Transverse colon (tissue), 4 donors: Measurements from ENCODE around the gene CYP1A2. TPM values are rescaled to one million over a fixed set of nuclear protein-coding genes. Genes with fewer than 3 reads are reported as not detected.

Experiments used
- DNase-seq: peaks from one replicate; pipeline ENCODE4 v3.0.0-alpha.2; 2019
- H3K27ac ChIP-seq, 4 donors: fragments of 200-600 bp; sonication (generic); 2 replicates each; pipeline ENCODE4 v1.5.1; 2016 to 2018; ENCODE audit warnings: inconsistent platforms in 4 of 4
- H3K27me3 ChIP-seq: fragments of 200-600 bp; sonication (generic); 2 replicates; pipeline ENCODE4 v1.5.1; 2017; ENCODE audit warnings: inconsistent platforms
- H3K36me3 ChIP-seq, 4 donors: fragments of 200-600 bp; sonication (generic); 2 replicates each; pipeline ENCODE4 v1.5.1; 2017 to 2019; ENCODE audit warnings: inconsistent platforms in 4 of 4
- H3K4me1 ChIP-seq, 4 donors: fragments of 200-600 bp; sonication (generic); 2 replicates each; pipeline ENCODE4 v1.5.1; 2017 to 2020; ENCODE audit warnings: inconsistent platforms in 4 of 4
- H3K4me3 ChIP-seq, 4 donors: fragments of 200-600 bp; sonication (generic); 1 replicate in 1 of 4; 2 replicates in 3 of 4; pipeline versions ENCODE4 v1.5.1 to v1.6.1; 2017 to 2019; ENCODE audit warnings: inconsistent platforms in 4 of 4
- H3K9me3 ChIP-seq, 2 donors: fragments of 200-600 bp; sonication (generic); 2 replicates each; pipeline ENCODE4 v1.5.1; 2017 to 2019; ENCODE audit warnings: inconsistent platforms in 2 of 2
- EP300 ChIP-seq: sonication (generic); formaldehyde crosslinking; IDR thresholded peaks from one replicate; pipeline ENCODE4 v1.6.1; 2017; ENCODE audit warnings: antibody characterized with exemption, low read depth
- POLR2A ChIP-seq: fragments of 450-650 bp; IDR thresholded peaks from one replicate; pipeline ENCODE4 v1.6.1; 2016; ENCODE audit warnings: antibody characterized with exemption, mild to moderate bottlenecking, moderate library complexity
- POLR2AphosphoS5 ChIP-seq, 3 donors: sonication (generic); formaldehyde crosslinking; IDR thresholded peaks; one replicate each; pipeline ENCODE4 v1.6.1; 2016; ENCODE audit warnings: antibody characterized with exemption in 3 of 3
- WGBS, 2 donors: methylation state at CpG; one replicate each; pipeline ENCODE4 v1.1.5; 2018; ENCODE audit warnings: low coverage in 1 of 2; 5-methylcytosine and 5-hydroxymethylcytosine counted together
- in situ Hi-C, 4 donors: fragments of 200-750 bp; cut with MboI; loops; one replicate each; pipeline versions ENCODE4 v1.15.0 to v1.15.1; 2017; ENCODE audit warnings: low sequenced_read_pairs in 3 of 4, low pct_ligation_motif_present in 1 of 4, low pct_unique_long_range_greater_than_20kb in 1 of 4
- intact Hi-C: fragments of 100-400 bp; cut with DNase I; formaldehyde crosslinking; loops from one replicate; pipeline ENCODE4 v1.15.1; 2023; ENCODE audit warnings: low total_unique reads
- total RNA-seq, 4 donors: library from RNA; depleted of rRNA; stranded (reverse); fragments of >200 nt; gene quantifications; one replicate each; pipeline ENCODE4 v1.1.0, GENCODE V29; 2016
- TF ChIP-seq, protein P1 (sequence below), 5 experiments: fragments of 200-600 bp in 3 of 5; fragments of 450-650 bp in 2 of 5; sonication (generic) in 3 of 5; IDR thresholded peaks; 1 replicate in 2 of 5; 2 replicates in 3 of 5; pipeline ENCODE4 v1.5.1; 2016 to 2017; ENCODE audit warnings: antibody characterized with exemption in 5 of 5, inconsistent platforms in 3 of 5, mild to moderate bottlenecking in 2 of 5, moderate library complexity in 1 of 5

CYP1A2 gene
- total RNA-seq, 4 donors from 2014 or later, result not detected

DNA sequence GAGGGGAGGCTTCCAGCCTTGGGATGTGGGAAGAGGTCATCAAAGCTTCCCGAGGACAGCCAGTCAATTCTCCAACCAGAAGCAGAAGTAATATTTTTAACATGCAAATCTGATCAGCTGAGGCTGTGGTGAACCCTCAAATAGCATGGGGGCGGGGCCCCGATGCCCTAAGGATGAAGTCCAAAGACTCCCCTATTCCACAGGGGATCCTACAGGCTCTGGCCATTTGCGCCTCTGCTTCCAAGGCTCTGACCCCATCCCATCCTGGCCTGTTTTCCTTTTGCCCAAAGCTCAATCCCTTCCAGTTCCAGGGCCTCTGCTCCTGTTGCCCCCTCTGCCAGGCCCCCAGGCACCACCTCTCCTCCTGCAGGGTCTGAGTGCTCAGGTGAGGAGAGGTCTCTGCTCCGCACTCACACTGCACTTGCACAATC, 26.5 kb downstream of the CYP1A2 start:
- H3K4me3 ChIP-seq, result no peak overlapping the region
- no peaks in the 10 kb centered on the region for H3K27me3 ChIP-seq
- TF ChIP-seq POLR2AphosphoS5 (IDR thresholded peaks at IDR 0.05), result no peak
- TF ChIP-seq, protein P1, sequence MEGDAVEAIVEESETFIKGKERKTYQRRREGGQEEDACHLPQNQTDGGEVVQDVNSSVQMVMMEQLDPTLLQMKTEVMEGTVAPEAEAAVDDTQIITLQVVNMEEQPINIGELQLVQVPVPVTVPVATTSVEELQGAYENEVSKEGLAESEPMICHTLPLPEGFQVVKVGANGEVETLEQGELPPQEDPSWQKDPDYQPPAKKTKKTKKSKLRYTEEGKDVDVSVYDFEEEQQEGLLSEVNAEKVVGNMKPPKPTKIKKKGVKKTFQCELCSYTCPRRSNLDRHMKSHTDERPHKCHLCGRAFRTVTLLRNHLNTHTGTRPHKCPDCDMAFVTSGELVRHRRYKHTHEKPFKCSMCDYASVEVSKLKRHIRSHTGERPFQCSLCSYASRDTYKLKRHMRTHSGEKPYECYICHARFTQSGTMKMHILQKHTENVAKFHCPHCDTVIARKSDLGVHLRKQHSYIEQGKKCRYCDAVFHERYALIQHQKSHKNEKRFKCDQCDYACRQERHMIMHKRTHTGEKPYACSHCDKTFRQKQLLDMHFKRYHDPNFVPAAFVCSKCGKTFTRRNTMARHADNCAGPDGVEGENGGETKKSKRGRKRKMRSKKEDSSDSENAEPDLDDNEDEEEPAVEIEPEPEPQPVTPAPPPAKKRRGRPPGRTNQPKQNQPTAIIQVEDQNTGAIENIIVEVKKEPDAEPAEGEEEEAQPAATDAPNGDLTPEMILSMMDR (IDR thresholded peaks at IDR 0.05), result no peak
- TF ChIP-seq POLR2A, result no peak
- no peak for TF ChIP-seq EP300
- 60 to 69% methylated on average over 1 to 5 of the region's 5 CpGs for WGBS, 2 donors
- in situ Hi-C loops (loop anchor here in 2 of 4 donors (10.0 kb wide), 1 partner anchor 170 kb away; no protein-coding TSS in a partner anchor), intact Hi-C loops (no loop called here)
- H3K9me3 ChIP-seq, result no peaks in the 10 kb centered on the region
- DNase-seq, result no peak
- H3K4me1 ChIP-seq, result peaks cover 14 to 79% (median 45%) of the 10 kb centered on the region in 4 donors
- H3K27ac ChIP-seq, result peak overlapping the region in 1 of 4 donors; percentile 10
- no peaks in the 10 kb centered on the region for H3K36me3 ChIP-seq

DNA sequence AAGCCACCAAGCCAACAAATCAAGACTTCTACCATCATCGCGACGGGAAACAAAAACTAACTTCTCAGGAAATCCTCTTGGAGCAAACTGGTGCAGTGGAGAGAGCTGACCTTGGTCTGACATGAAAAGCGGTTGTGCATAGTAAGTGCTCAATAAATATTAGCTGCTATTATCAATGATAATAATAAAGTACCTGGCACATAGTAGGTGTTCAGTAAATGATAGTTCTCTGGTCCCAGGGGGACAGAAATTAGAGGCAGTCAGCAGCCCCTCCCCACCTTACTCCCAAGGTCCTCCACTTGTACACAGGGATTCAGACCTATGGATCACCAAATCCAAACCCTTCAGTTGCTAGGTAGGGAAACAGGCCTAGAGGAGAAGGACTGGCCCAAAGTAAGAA, 27.2 kb downstream of the CYP1A2 start:
- no peaks in the 10 kb centered on the region for H3K27me3 ChIP-seq
- peak overlapping the region in 2 of 4 donors; percentile 10 to 77 for H3K27ac ChIP-seq
- TF ChIP-seq EP300 (no peak), POLR2AphosphoS5 (IDR thresholded peaks at IDR 0.05) (no peak), POLR2A (no peak)
- WGBS, 2 donors, result 95% methylated on average over 4 of the region's 4 CpGs; no CpG with 5 or more reads in 1 of the 2 donors
- in situ Hi-C loops, result loop anchor here in 2 of 4 donors (10.0 kb wide), 1 partner anchor 169 kb away; no protein-coding TSS in a partner anchor
- no peak for DNase-seq
- intact Hi-C loops, result no loop called here
- no peak overlapping the region for H3K4me3 ChIP-seq
- H3K36me3 ChIP-seq, result no peaks in the 10 kb centered on the region
- no peaks in the 10 kb centered on the region for H3K9me3 ChIP-seq
- H3K4me1 ChIP-seq, result peaks cover 21 to 84% (median 52%) of the 10 kb centered on the region in 4 donors

DNA sequence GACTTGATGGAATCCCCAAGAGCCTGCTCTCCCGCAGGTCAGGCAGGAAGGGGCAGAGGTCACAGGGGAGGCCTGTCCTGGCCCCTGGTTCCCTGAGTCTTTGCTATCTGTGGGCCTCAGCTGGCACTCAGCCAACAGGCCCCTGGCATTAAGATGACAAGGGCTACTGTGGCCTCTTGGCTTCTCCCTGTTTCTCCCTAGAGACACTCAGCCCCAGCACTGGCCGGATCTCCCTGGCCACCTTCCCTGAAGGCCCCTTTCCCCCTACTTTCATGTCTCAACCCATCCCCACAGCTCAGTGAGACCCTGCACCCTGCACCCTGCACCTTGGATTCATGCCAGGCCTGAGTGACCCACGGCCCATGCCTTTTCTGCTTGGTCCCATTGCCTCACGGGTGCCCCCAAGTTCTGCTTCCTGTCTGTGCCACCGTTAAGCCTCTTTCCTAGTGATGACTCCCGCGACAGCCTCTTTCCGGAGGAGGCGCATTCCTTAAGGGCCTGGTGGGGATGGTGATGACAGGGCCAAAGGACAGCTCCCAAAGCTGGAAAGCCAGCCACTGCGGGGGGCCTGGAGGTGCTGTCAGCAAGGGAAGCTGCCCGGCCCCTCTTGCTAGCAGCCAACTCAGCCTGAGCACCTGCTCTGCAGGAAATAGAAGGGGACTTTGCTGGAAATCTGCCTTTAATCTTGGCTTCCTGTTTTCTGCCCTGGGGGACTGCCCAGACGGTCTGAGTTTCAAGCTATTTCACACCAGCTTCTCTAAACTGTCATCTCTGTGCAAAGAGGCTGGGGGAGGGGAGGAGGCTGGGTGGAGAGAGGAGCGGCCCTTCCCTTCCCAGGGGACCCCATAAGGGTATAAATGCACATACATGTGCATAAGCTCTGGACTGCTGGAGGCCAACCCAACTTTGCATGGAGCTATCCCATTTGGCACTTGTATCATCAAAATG, 28.4 kb downstream of the CYP1A2 start:
- no peaks in the 10 kb centered on the region for H3K27me3 ChIP-seq
- no peak overlapping the region for H3K4me3 ChIP-seq
- peaks cover 29 to 86% (median 56%) of the 10 kb centered on the region in 4 donors for H3K4me1 ChIP-seq
- intact Hi-C loops, result no loop called here
- 42% methylated on average over 13 of the region's 13 CpGs; no CpG with 5 or more reads in 1 of the 2 donors for WGBS, 2 donors
- H3K9me3 ChIP-seq, result no peaks in the 10 kb centered on the region
- in situ Hi-C loops, result loop anchor here in 2 of 4 donors (10.0 kb wide), 1 partner anchor 168 kb away; no protein-coding TSS in a partner anchor
- H3K27ac ChIP-seq, result peak overlapping the region; percentile 77 to 87 (median 81)
- peak; percentile 42 for DNase-seq
- TF ChIP-seq, protein P1 (IDR thresholded peaks at IDR 0.05), result no peak
- TF ChIP-seq POLR2A (no peak), EP300 (no peak), POLR2AphosphoS5 (IDR thresholded peaks at IDR 0.05) (no peak)
- no peaks in the 10 kb centered on the region for H3K36me3 ChIP-seq

DNA sequence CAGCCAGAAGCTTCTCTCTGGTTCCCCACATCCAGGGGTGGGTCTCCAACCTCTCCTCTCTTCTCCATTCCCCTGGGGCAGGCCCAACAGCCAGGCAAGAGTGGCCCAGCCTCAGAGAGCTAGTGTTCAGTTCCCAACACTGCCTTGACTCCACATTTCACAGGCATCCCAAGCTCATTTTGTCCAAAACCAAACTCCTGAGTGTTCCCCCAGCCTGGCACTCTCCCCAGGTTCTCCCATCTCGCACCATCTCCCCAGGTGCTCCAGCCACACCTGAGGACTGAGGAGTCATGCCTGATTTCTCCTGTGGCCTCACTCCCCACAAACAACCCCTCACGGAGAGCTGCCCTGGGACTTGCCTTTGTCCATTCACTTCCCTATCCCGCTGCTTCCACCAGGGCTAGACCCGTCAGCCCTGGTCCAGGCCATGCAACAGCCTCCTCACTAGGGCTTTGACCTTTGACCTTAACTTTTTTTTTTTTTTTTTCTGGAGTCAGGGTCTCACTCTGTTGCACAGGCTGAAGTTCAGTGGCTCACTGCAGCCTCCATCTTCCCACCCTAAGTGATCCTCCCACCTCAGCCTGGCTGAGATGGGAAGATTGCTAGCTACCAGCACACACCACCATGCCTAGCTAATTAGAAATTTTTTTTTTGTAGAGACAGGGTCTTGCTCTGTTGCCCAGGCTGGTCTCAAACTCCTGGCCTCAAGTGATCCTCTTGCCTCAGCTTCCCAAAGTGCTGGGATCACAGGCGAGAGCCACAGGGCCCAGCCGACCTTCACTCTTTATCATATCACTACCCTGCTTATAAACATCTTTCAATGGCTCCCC, 29.3 kb downstream of the CYP1A2 start:
- 71 to 75% methylated on average over 5 to 6 of the region's 6 CpGs for WGBS, 2 donors
- Histone ChIP-seq H3K27ac (peak overlapping the region; percentile 77 to 87 (median 84)), H3K27me3 (no peaks in the 10 kb centered on the region), H3K9me3 (no peaks in the 10 kb centered on the region), H3K36me3 (no peaks in the 10 kb centered on the region), H3K4me1 (peaks cover 29 to 87% (median 57%) of the 10 kb centered on the region in 4 donors), H3K4me3 (no peak overlapping the region)
- no peak for DNase-seq
- in situ Hi-C loops (loop anchor here in 2 of 4 donors (10.0 kb wide), 1 partner anchor 167 kb away; no protein-coding TSS in a partner anchor), intact Hi-C loops (no loop called here)
- TF ChIP-seq POLR2A (no peak), EP300 (no peak), POLR2AphosphoS5 (IDR thresholded peaks at IDR 0.05) (no peak)
- TF ChIP-seq, protein P1 (IDR thresholded peaks at IDR 0.05), result no peak
